Left ventricle myocardium superior (tissue), 1 donor: Measurements from ENCODE around the gene C10orf67. TPM values are rescaled to one million over a fixed set of nuclear protein-coding genes. Genes with fewer than 3 reads are reported as not detected.
"Not testable (repeated sequence)": the region's sequence is repeated elsewhere in the genome, so short reads cannot be mapped to it uniquely, and the experiment has no call there.

Source experiments
- ATAC-seq: fragments of 200-7000 bp; cut with Tn5 transposase; one replicate; pipeline ENCODE4 v1.9.1; 2020; ENCODE audit warnings: mild to moderate bottlenecking, moderate library complexity
- DNase-seq: peaks from one replicate; pipeline ENCODE4 v3.0.0-alpha.2; 2020
- intact Hi-C: fragments of 100-400 bp; cut with micrococcal nuclease; formaldehyde crosslinking; loops from one replicate; pipeline ENCODE4 v1.11.0; 2022
- total RNA-seq: library from RNA; stranded (reverse); fragmentation: NEBNext Ultra II Directional; extraction: Animal tissue kit (Norgen Biotek cat#: 25700); gene quantifications from one replicate; pipeline ENCODE4 v1.2.1, GENCODE V29; 2021
- donor health status: DM: no; HTN: yes; CAD: no; lungs with severe emphysema.

Gene C10orf67
- total RNA-seq, 1 donor from 2014 or later = 0.62 TPM

- no peak for DNase-seq
- ATAC-seq = no peak
- intact Hi-C loops = no loop called here
Observed at GRCh38 chr10:23291551-23292334, 52.9 kb downstream of the C10orf67 start.

- ATAC-seq = no peak
- no peak for DNase-seq
- intact Hi-C loops = no loop called here
Observed at GRCh38 chr10:23284674-23285335, 59.8 kb downstream of the C10orf67 start.

GRCh38 chr10:23284155-23284554 is 60.4 kb downstream of the C10orf67 start:
- intact Hi-C loops = no loop called here
- DNase-seq = no peak
- no peak for ATAC-seq

DNA sequence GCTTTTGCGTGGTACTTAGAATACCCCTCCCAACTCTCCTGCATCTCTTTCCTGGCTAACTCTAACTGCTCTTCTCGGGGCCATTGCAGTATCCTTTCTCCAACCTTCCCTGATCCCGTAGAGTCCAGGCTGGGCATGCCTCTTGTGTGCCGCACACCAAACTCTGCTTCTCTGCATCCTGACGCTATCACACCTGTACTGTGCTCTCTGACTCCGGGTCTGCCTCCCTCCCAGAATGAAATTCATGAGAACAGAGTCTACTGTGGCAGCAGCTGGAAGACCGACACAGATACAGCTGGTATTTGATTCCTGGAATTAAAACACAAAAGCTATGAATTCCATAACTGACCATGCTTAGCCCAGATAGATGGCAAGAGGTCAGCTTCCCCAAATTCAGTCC is 60.9 kb downstream of the C10orf67 start:
- ATAC-seq (no peak), DNase-seq (no peak)
- intact Hi-C loops = no loop called here

- no peak for DNase-seq
- ATAC-seq = no peak
- intact Hi-C loops = no loop called here
Observed at GRCh38 chr10:23281044-23281433, 63.6 kb downstream of the C10orf67 start.

GRCh38 chr10:23280419-23281043 is 64.1 kb downstream of the C10orf67 start:
- no peak for DNase-seq
- ATAC-seq = no peak
- intact Hi-C loops = no loop called here

GRCh38 chr10:23275355-23275754 is 69.2 kb downstream of the C10orf67 start:
- intact Hi-C loops = no loop called here
- no peak for DNase-seq
- no peak for ATAC-seq

DNA sequence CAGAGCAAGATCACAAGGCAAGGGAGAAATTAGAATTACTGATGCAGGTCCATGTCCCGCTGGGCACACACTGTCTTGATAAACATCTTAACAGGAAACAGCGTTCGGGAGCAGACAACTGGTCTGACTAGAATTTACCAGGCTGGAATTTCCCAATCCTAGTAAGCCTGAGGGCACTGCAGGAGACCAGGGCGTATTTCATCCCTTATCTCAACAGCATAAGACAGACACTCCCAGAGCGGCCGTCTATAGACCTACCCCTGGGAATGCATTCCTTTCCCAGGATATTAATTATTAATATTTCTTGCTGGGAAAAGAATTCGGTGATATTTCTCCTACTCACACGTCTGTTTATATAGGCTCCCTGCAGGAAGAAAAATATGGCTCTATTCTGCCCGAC is 70.4 kb downstream of the C10orf67 start:
- ATAC-seq, DNase-seq, intact Hi-C loops: not testable (repeated sequence)

DNA sequence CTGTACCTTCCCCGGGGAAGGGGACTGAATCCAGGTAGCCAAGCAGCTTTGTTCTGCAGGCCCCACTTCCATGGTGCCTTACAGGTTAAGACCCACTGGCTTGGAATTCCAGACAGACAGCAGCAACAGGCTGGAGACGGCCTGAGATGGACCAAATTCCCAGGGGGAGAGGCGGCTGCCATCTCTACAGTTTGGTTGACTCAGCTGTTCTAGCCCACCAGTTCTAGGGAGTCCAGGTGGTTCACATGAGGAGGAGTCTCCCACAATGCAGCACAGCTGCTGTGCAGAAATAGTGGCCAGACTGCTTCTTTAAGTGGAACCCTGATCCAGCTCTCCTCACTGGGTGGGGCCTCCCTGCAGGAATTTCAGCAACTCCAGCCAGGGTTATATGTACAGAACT is 74.1 kb downstream of the C10orf67 start:
- DNase-seq = no peak
- intact Hi-C loops = no loop called here
- no peak for ATAC-seq

DNA sequence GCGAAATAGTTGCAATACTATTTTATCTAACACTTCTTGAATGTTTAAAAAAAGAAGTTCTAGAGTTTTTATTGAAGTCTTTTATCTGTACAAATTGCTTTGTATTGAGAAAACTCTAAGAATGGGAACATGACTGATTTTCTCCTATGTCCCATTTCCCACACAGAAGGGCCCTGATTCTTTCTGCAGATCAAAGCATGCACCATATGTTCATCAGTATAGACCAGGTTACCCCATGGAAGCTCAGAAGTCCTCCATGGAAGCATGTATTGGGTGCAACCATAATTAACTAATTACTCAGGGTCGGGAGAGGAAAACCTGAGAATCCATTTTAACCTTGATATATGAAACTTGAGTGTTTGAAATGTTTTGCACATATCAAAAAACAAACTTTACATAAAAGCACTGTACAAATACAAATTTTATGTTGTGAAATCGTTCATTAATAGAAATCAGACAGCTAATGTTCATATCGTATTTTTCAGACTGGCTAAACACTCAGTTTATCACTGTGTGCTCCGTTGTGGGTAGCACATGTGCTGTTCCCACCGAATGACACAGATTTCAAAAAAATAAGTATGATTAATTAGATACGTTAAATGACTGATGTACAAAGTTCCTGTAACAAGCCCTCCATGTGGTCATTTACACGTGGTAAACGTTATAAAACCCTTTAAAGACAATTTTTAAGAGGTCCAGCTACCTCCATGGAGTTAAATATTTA is 81.0 kb downstream of the C10orf67 start:
- intact Hi-C loops = no loop called here
- no peak for ATAC-seq
- no peak for DNase-seq

- DNase-seq (no peak), ATAC-seq (no peak)
- intact Hi-C loops = no loop called here
Observed at GRCh38 chr10:23262928-23263327, 81.7 kb downstream of the C10orf67 start.

DNA sequence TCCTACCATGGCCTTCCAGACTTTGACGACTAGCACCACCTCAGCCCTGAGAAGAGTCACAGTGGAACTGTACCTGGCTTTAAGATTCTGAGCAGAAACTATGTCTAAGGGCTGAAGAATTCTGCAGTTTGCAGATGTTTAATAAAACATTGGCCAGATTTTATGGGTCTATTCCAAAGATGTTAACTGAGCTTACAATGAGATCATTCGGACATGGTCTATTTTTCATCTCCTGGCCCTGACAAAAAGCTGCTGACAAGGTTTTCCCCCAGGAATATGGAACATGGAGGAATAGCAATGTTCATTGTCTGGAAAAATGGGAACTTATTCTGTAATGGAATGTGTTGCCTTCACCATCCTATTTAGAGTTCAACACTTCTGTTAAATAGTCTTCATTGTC is 86.1 kb downstream of the C10orf67 start:
- ATAC-seq (no peak), DNase-seq (no peak)
- intact Hi-C loops = no loop called here

DNA sequence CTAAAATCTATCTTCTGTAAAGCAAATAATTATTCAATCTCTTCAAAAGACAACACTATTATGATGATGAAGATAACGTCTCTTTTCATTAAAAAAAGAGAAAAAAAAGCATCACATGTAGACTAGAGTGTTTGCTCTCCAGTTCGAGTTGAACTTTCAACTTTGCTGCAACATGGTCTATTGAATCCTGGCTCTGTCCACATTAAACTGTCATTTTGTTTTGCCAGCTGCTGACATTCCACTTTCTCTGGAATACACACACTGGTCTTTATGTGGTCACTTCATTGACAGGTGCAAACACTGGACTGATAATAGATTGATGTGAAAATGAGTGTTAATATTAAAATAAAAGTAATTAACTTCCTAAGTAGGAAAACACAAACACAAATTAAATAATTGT is 90.8 kb downstream of the C10orf67 start:
- no peak for ATAC-seq
- intact Hi-C loops = no loop called here
- no peak for DNase-seq

GRCh38 chr10:23252859-23253258 is 91.7 kb downstream of the C10orf67 start:
- DNase-seq, ATAC-seq, intact Hi-C loops: not testable (repeated sequence)

DNA sequence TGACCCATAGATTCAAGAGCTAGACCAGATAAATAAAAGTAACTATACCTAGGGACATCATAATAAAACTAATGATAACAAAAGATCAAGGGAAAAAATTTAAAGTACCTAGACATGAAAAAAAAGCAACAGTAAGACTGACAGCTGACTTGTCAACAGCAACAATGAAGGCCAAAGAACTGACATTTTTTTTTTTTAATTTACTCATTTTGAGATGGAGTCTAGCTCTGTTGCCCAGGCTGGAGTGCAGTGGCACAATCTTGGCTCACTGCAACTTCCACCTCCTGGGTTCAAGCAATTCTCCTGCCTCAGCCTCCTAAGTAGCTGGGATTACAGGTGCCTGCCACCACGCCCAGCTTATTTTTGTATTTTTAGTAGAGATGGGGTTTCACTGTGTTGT is 102.8 kb downstream of the C10orf67 start:
- ATAC-seq, intact Hi-C loops, DNase-seq: not testable (repeated sequence)

- DNase-seq (no peak), ATAC-seq (no peak)
- intact Hi-C loops = no loop called here
Observed at GRCh38 chr10:23238015-23238414, 106.6 kb downstream of the C10orf67 start.

DNA sequence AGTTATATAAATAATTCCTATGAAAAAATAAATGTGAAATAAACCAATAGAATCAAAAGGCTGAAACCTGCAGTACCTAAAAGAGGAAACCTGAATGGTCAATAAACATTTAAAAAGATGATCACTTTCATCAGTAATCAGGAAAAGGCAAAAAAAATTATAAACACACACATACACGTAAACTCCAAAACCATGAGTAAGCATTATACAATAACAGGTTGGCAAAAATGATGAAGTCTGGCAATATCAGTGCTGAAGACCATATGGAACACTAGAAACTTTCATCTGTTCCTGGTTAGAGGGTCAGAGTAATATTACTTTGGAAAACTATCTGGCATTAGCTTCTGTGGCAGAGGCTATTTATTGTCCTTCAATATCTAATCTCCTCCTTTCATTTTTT is 114.0 kb downstream of the C10orf67 start:
- no peak for DNase-seq
- intact Hi-C loops = no loop called here
- no peak for ATAC-seq

GRCh38 chr10:23217471-23217870 is 127.1 kb downstream of the C10orf67 start:
- intact Hi-C loops = no loop called here
- DNase-seq (no peak), ATAC-seq (no peak)

DNA sequence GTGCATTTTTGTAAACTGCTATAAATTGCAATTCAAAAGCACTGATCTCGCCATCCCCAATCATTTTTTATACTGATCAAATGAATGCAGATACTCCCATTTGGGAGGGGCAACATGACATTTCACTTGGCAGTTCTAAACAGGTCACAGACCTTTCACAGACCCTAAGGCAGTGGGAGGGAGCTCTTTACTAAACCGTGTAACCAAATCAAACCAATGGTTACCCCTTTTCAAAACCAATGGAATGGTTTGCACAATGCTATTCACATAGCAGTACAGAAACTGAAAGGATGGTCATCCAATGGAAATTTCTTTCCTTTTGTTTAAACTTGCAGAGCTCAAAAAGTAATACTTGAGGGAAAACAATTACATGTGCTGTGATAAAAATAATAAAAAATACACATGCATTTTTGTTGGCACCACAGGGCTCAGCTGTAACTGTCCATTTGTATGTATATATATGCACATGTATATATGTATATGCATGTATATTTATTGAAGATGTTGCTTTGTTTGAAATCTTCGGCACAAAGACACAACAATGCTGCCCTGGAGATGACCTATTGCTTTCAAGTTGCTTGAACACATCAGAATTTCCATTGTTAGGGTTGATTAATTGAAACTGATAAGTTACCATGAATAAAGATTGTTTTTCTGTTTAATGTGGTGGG is 138.5 kb downstream of the C10orf67 start:
- DNase-seq (no peak), ATAC-seq (no peak)
- intact Hi-C loops = no loop called here
